Uterus (tissue), 4 donors: ENCODE data around the gene RBM41. TPM values are rescaled to one million over a fixed set of nuclear protein-coding genes. Genes with fewer than 3 reads are reported as not detected.
"Not testable (repeated sequence)": the region's sequence is repeated elsewhere in the genome, so short reads cannot be mapped to it uniquely, and the experiment has no call there.

Experiments
- DNase-seq, 2 donors: peaks; one replicate each; pipeline ENCODE4 v3.0.0-alpha.2; 2019 to 2020
- H3K27ac ChIP-seq, 2 donors: fragments of 200-600 bp; sonication (generic); 1 replicate in 1 of 2; 2 replicates in 1 of 2; pipeline ENCODE4 v1.5.1; 2016 to 2018
- H3K27me3 ChIP-seq, 2 donors: fragments of 200-600 bp; sonication (generic); one replicate each; pipeline ENCODE4 v1.5.1; 2018 to 2019; ENCODE audit warnings: control low read depth in 1 of 2
- H3K36me3 ChIP-seq, 2 donors: fragments of 200-600 bp; sonication (generic); one replicate each; pipeline ENCODE4 v1.5.1; 2019; ENCODE audit warnings: control low read depth in 1 of 2
- H3K4me1 ChIP-seq, 2 donors: fragments of 200-600 bp; sonication (generic); one replicate each; pipeline ENCODE4 v1.5.1; 2018 to 2019; ENCODE audit warnings: control low read depth in 1 of 2
- H3K4me3 ChIP-seq, 2 donors: fragments of 200-600 bp; sonication (generic); 1 replicate in 1 of 2; 2 replicates in 1 of 2; pipeline ENCODE4 v1.5.1; 2018 to 2019; ENCODE audit warnings: mild to moderate bottlenecking in 1 of 2
- H3K9me3 ChIP-seq, 2 donors: fragments of 200-600 bp; sonication (generic); one replicate each; pipeline ENCODE4 v1.5.1; 2019; ENCODE audit warnings: control low read depth in 1 of 2
- POLR2A ChIP-seq, 2 donors: fragments of 450-650 bp; IDR thresholded peaks; one replicate each; pipeline ENCODE4 v1.6.1; 2016; ENCODE audit warnings: antibody characterized with exemption in 2 of 2, mild to moderate bottlenecking in 1 of 2, moderate library complexity in 1 of 2
- intact Hi-C: fragments of 100-400 bp; cut with DNase I; formaldehyde crosslinking; loops from one replicate; pipeline ENCODE4 v1.15.1; 2023; ENCODE audit warnings: low total_unique reads
- total RNA-seq, 4 donors: library from RNA; depleted of rRNA in 3 of 4; stranded (reverse); fragments of >200 nt in 3 of 4; gene quantifications; one replicate each; pipeline versions ENCODE4 v1.1.0 to v1.2.4, GENCODE V29; 2014 to 2023
- TF ChIP-seq, protein P1 (sequence below), 4 experiments: fragments of 200-600 bp in 2 of 4; fragments of 450-650 bp in 2 of 4; sonication (generic) in 2 of 4; IDR thresholded peaks; one replicate each; pipeline ENCODE4 v1.5.1; 2016 to 2019; ENCODE audit warnings: antibody characterized with exemption in 4 of 4, mild to moderate bottlenecking in 2 of 4, moderate library complexity in 1 of 4
- donor health status: DM: yes; HTN: yes; CAD: no.

Gene RBM41
- total RNA-seq, 4 donors from 2014 or later = 13.5 to 115 (median 24.5) TPM

- DNase-seq = no peak
- Histone ChIP-seq H3K9me3 (peaks cover 0 to 23% of the 10 kb centered on the region in 2 donors), H3K36me3 (no peaks in the 10 kb centered on the region), H3K4me3 (no peak overlapping the region), H3K4me1 (no peaks in the 10 kb centered on the region), H3K27me3 (no peaks in the 10 kb centered on the region), H3K27ac (no peak overlapping the region)
- TF ChIP-seq POLR2A (IDR thresholded peaks at IDR 0.05) = no peak
- TF ChIP-seq, protein P1, sequence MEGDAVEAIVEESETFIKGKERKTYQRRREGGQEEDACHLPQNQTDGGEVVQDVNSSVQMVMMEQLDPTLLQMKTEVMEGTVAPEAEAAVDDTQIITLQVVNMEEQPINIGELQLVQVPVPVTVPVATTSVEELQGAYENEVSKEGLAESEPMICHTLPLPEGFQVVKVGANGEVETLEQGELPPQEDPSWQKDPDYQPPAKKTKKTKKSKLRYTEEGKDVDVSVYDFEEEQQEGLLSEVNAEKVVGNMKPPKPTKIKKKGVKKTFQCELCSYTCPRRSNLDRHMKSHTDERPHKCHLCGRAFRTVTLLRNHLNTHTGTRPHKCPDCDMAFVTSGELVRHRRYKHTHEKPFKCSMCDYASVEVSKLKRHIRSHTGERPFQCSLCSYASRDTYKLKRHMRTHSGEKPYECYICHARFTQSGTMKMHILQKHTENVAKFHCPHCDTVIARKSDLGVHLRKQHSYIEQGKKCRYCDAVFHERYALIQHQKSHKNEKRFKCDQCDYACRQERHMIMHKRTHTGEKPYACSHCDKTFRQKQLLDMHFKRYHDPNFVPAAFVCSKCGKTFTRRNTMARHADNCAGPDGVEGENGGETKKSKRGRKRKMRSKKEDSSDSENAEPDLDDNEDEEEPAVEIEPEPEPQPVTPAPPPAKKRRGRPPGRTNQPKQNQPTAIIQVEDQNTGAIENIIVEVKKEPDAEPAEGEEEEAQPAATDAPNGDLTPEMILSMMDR (IDR thresholded peaks at IDR 0.05) = no peak
- intact Hi-C loops = no loop called here
These were observed 42.5 kb downstream of the RBM41 start for GRCh38 chrX:107076158-107076557.

- DNase-seq, H3K27ac ChIP-seq, H3K36me3 ChIP-seq, H3K4me1 ChIP-seq, H3K9me3 ChIP-seq, H3K27me3 ChIP-seq, H3K4me3 ChIP-seq, intact Hi-C loops: not testable (repeated sequence)
These were observed 60.9 kb downstream of the RBM41 start for GRCh38 chrX:107057731-107058130.

DNA sequence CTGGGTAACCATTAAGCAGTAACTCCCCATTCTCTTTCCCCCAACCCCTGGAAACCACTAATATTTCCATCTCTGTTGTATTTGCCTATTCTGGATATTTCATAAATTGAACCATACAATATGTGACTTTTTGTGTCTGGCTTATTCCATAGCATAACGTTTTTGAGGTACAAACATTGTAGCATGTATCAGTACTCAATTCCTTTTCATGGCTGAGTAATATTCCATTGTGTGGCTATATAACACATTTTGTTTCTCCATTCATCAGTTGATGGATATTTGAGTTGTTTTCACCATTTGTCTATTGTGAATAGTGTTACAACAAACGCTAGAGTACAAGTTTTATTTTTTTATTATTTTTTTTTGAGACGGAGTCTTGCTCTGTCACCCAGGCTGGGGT is 63.6 kb downstream of the RBM41 start:
- TF ChIP-seq, protein P1 (IDR thresholded peaks at IDR 0.05) = no peak
- TF ChIP-seq POLR2A (IDR thresholded peaks at IDR 0.05) = no peak

GRCh38 chrX:107050195-107050709 is 68.4 kb downstream of the RBM41 start:
- no peak overlapping the region for H3K4me3 ChIP-seq
- TF ChIP-seq POLR2A (IDR thresholded peaks at IDR 0.05) = no peak
- TF ChIP-seq, protein P1 (IDR thresholded peaks at IDR 0.05) = no peak
- H3K27me3 ChIP-seq = no peaks in the 10 kb centered on the region
- H3K36me3 ChIP-seq = no peaks in the 10 kb centered on the region
- DNase-seq = no peak
- intact Hi-C loops = no loop called here
- no peak overlapping the region for H3K27ac ChIP-seq
- H3K4me1 ChIP-seq = no peaks in the 10 kb centered on the region
- no peaks in the 10 kb centered on the region for H3K9me3 ChIP-seq

More for the DNA sequence above, 63.6 kb downstream of the RBM41 start:
- Histone ChIP-seq H3K4me1 (no peaks in the 10 kb centered on the region), H3K9me3 (no peaks in the 10 kb centered on the region), H3K27me3 (no peaks in the 10 kb centered on the region), H3K4me3 (no peak overlapping the region), H3K36me3 (no peaks in the 10 kb centered on the region), H3K27ac (no peak overlapping the region)
- DNase-seq = no peak
- intact Hi-C loops = no loop called here

DNA sequence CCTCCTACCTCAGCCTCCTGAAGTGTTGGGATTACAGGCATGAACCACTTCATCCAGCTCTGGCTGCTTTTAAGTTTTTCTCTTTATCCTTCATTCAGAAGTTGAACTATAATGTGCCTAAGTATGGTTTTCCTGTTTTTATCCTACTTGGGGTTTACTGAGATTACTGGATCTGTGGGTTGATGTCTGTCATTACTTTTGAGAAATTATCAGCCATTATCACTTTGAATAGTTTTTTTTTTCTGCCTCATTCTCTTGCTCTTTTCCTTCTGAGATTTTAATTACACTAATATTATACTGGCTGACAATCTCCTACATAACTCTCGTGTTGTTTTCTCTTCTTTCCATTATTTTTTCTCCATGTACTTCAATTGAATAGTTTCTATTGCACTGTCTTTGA is 71.0 kb downstream of the RBM41 start:
- no peaks in the 10 kb centered on the region for H3K36me3 ChIP-seq
- no peaks in the 10 kb centered on the region for H3K4me1 ChIP-seq
- no peaks in the 10 kb centered on the region for H3K27me3 ChIP-seq
- H3K9me3 ChIP-seq = no peaks in the 10 kb centered on the region
- intact Hi-C loops = no loop called here
- H3K4me3 ChIP-seq = no peak overlapping the region
- no peak for DNase-seq
- TF ChIP-seq POLR2A (IDR thresholded peaks at IDR 0.05) = no peak
- TF ChIP-seq, protein P1 (IDR thresholded peaks at IDR 0.05) = no peak
- H3K27ac ChIP-seq = no peak overlapping the region

GRCh38 chrX:107029752-107030151 is 88.9 kb downstream of the RBM41 start:
- Histone ChIP-seq H3K27ac (no peak overlapping the region), H3K4me1 (no peaks in the 10 kb centered on the region), H3K9me3 (no peaks in the 10 kb centered on the region), H3K36me3 (no peaks in the 10 kb centered on the region), H3K27me3 (peaks cover 0 to 3% of the 10 kb centered on the region in 2 donors), H3K4me3 (no peak overlapping the region)
- no peak for DNase-seq
- intact Hi-C loops = no loop called here
- TF ChIP-seq POLR2A (IDR thresholded peaks at IDR 0.05) = no peak
- TF ChIP-seq, protein P1 (IDR thresholded peaks at IDR 0.05) = no peak
